Measurements from ENCODE around the gene WDR62.

- TF ChIP-seq CTCF (IDR thresholded peaks at IDR 0.05): no peak
- TF ChIP-seq EP300 (IDR thresholded peaks at IDR 0.05): no peak
- no peak for TF ChIP-seq POLR2A (IDR thresholded peaks at IDR 0.05)
Measured at GRCh38 chr19:36100476-36100875, 45.8 kb downstream of the WDR62 start.
